Epithelial cell of proximal tubule (primary cell): Measurements from ENCODE around the gene GDF2. TPM values are rescaled to one million over a fixed set of nuclear protein-coding genes. Genes with fewer than 3 reads are reported as not detected.

Experiments
- DNase-seq: peaks from one replicate; pipeline ENCODE4 v3.0.0-alpha.2; 2011; ENCODE audit warnings: low read depth
- H3K4me3 ChIP-seq: 2 replicates; pipeline ENCODE4 v1.5.1; 2011; ENCODE audit warnings: low read depth, mild to moderate bottlenecking, low read length
- total RNA-seq: library from RNA; depleted of rRNA; stranded (reverse); fragments of >200 nt; gene quantifications from 2 replicates; pipeline ENCODE4 v1.2.3, GENCODE V29; 2015
- TF ChIP-seq, protein P1 (sequence below): conservative IDR thresholded peaks from 2 replicates; pipeline ENCODE4 v1.5.1; 2012; ENCODE audit warnings: low read depth, mild to moderate bottlenecking, low read length

The GDF2 gene
- total RNA-seq, 1 donor from 2014 or later = not detected

DNA sequence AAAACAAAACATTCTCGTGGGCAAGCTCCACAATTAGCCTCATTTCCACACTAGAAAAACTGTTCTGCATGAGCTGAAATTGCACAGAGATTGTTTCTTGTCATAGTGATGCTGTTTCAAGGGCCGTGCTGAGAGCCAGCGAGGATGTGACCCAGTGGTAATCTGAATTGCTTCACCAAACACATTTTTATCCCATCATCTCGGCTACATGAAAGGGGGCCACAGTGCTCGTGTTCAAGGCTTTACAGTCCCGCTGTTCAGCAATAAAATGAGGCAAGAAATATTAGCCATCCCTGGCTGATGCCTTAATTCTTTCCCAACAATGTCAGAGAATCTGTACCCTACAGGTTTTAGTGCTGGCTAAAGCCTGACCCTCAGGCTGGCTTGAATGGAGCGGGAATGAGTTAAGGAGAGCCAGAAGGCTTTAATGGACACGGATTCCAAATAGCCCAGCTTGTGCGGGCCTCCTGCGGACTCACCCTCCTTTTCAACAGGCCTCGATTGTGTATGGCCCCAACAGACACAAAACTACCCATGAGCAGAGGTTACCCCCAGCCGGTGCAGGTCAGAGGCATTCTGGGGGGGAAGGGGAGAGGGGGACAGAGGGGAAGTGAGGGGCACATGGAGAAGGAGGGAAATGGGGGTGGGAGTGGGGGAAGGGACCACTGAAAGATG lies 24.3 kb upstream of the GDF2 start:
- H3K4me3 ChIP-seq = no peak overlapping the region
- TF ChIP-seq, protein P1, sequence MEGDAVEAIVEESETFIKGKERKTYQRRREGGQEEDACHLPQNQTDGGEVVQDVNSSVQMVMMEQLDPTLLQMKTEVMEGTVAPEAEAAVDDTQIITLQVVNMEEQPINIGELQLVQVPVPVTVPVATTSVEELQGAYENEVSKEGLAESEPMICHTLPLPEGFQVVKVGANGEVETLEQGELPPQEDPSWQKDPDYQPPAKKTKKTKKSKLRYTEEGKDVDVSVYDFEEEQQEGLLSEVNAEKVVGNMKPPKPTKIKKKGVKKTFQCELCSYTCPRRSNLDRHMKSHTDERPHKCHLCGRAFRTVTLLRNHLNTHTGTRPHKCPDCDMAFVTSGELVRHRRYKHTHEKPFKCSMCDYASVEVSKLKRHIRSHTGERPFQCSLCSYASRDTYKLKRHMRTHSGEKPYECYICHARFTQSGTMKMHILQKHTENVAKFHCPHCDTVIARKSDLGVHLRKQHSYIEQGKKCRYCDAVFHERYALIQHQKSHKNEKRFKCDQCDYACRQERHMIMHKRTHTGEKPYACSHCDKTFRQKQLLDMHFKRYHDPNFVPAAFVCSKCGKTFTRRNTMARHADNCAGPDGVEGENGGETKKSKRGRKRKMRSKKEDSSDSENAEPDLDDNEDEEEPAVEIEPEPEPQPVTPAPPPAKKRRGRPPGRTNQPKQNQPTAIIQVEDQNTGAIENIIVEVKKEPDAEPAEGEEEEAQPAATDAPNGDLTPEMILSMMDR = no peak
- no peak for DNase-seq

DNA sequence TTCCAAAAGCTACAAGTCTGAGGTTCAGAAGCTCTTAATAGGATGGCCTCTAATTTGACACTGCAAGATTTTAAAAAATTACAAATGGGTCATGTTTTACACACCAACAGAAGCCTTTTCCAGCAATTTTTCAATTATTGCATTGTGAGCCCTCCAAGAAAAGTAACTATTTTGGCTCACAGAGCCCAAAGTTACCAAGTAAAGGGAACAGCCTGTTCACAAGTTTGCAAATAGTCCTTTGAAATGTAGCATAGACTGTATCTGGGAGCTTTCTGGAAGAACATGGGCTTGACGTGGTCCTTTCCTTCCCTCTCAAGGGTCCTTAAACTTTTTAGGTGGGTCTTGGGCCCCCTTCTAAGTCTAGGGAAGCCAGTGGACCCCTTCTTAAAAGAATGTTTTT lies 23.5 kb upstream of the GDF2 start:
- TF ChIP-seq, protein P1 = no peak
- no peak for DNase-seq
- no peak overlapping the region for H3K4me3 ChIP-seq

DNA sequence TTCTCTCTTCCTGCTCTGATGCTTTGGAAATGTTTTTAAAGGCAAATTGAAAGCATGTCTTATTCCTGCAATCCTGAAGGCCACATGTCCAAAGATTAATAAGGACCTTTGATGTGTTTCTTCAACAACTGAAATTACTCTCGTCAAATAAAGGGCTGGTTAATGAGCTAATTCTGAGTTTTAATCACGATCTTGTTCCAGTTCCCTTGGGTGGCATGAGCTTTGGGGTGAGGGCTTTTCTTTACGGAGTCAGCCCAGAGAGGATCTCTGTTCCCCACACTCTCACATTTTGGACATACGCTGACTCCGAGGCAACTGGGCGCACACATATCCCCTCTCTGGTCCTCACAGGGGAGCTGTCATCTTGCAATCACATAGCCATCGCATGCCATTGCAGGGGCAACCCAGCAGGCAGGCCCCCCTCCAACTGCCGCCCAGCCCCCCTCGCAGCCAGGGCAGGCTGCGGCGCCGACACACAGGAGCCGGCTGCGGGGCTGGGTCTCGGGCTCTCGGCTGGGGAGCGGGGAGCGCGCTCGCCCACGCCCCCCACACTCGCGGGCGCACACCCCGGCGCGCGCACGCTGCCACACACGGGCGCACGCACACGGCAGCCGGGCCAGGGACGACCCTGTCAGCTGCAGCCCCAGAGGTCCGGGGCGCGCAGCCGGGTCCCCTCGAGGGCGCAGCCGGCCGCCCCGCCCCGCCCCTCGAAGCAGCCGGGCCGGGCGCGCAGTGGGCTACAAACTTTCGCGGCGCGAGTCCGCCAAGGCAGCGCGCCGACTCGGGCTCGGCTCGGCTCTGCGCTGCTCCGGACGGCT lies 22.4 kb upstream of the GDF2 start, which contains the start of gene GDF10:
GDF10 (plus strand) TSS at position 587 of the 818 bp plus-strand sequence. CDS start 455 bp downstream, outside the sequence.
- H3K4me3 ChIP-seq = no peak within 1 kb of the TSS
- no peak for DNase-seq
- TF ChIP-seq, protein P1 = no peak

DNA sequence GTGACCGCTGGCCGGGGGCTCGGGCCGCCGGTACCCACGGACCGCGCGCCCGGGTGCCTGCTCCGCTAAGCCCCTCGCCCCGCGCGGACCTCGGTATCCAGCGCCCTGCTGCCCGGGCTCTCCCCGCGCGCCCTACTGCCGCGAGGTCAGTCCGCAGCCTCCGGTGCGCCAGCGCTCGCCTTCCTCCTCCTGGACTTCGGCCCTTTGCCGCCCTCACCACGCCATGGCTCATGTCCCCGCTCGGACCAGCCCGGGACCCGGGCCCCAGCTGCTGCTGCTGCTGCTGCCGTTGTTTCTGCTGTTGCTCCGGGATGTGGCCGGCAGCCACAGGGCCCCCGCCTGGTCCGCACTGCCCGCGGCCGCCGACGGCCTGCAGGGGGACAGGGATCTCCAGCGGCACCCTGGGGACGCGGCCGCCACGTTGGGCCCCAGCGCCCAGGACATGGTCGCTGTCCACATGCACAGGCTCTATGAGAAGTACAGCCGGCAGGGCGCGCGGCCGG lies 21.8 kb upstream of the GDF2 start:
- no peak for DNase-seq
- TF ChIP-seq, protein P1 = no peak
- no peak overlapping the region for H3K4me3 ChIP-seq

DNA sequence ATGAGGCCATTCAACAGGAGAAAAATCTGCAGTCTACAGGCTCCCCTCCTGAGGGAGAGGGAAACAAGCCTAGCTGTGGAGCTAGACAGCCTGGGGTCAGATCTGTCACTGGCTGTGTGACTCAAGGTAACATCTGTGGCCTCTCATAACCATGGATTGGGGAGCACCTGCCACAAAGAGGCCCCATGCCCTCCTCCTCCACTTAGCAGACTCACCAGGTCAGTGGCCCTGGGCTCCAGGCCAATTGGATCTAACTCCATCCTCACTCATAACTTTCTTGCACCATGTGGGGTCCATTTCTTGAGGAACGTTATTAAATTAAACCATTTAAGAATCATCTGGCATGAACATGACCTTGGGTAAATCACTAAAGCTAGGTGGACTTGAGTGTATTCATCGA lies 20.4 kb upstream of the GDF2 start:
- no peak for DNase-seq
- TF ChIP-seq, protein P1 = no peak
- no peak overlapping the region for H3K4me3 ChIP-seq

DNA sequence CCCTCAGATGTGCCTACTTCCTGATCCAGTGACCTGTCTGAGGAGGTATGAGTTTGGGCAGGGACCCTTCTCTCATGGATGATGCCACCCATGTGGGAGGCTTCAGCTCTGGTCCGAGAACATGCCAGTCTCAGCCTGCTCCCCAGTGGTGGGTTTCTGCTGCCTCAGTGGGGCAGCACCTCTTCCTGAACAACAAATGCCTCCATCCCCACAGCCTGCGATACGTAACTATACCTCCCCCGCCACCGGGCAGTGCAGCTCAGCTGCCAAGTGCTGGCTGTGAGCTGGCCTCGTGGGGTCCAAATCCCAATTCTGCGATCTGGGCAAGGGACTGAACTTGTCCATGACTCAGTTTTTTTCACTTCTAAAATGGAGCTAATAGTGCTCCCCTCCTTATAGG lies 19.1 kb upstream of the GDF2 start:
- TF ChIP-seq, protein P1 = no peak
- no peak for DNase-seq
- H3K4me3 ChIP-seq = no peak overlapping the region
